GM12878 (cell line): ENCODE data around the gene RGS11. TPM values are rescaled to one million over a fixed set of nuclear protein-coding genes. Genes with fewer than 3 reads are reported as not detected.

Experiments used
- ATAC-seq: fragments of 200-7000 bp; cut with Tn5 transposase; 3 replicates; pipeline ENCODE4 v1.9.1; 2020; ENCODE audit warnings: mild to moderate bottlenecking, moderate library complexity
- BruUV-seq: library from RNA; stranded (reverse); fragments of 400-500 nt; replicated peaks from 2 replicates; lab custom pipeline; 2021; lab: Mats Ljungman, UMichigan
- CTCF ChIA-PET: fragments of 300-600 bp; sonication (Branson Sonifier 250); formaldehyde crosslinking; extraction: SDS; loops from one replicate; lab custom pipeline; 2021; ENCODE audit warnings: inconsistent platforms; lab: Yijun Ruan, JAX
- POLR2A ChIA-PET: fragments of 350-600 bp; formaldehyde crosslinking; extraction: SDS; loops from one replicate; lab custom pipeline; 2021; ENCODE audit warnings: inconsistent platforms; lab: Charles Lee
- RAD21 ChIA-PET: fragments of 300-600 bp; sonication (Branson Sonifier 250); formaldehyde crosslinking; loops from one replicate; lab custom pipeline; 2023; ENCODE audit warnings: antibody characterized with exemption; ENCODE audit not compliant: unreplicated experiment; lab: Charles Lee
- SMC1A ChIA-PET: fragments of 300-600 bp; sonication (Branson Sonifier 250); formaldehyde crosslinking; loops from one replicate; lab custom pipeline; 2023; ENCODE audit not compliant: unreplicated experiment, uncharacterized antibody; lab: Charles Lee
- DNase-seq: peaks from one replicate; pipeline ENCODE4 v3.0.0-alpha.2; 2011; ENCODE audit warnings: low read depth, low spot score
- FAIRE-seq: peaks from 3 replicates; lab custom pipeline; 2011; peaks lifted over from hg19 to GRCh38; lab: Jason Lieb, UNC
- H2AFZ ChIP-seq: 2 replicates; pipeline ENCODE4 v1.6.0; 2011; ENCODE audit warnings: low read depth, low read length, control low read depth; ENCODE audit not compliant: control insufficient read depth
- H3K27ac ChIP-seq: 2 replicates; pipeline ENCODE4 v1.5.1; 2011; ENCODE audit warnings: control low read depth; ENCODE audit not compliant: control insufficient read depth, insufficient read depth
- H3K27me3 ChIP-seq, 2 experiments: replicated peaks in 1 of 2; 2 replicates each; pipeline versions ENCODE4 v1.6.0 to v1.6.1; 2011; ENCODE audit warnings: low read length in 1 of 2; ENCODE audit not compliant: control insufficient read depth in 2 of 2, insufficient read depth in 2 of 2
- H3K36me3 ChIP-seq, 2 experiments: 2 replicates each; pipeline ENCODE4 v1.5.1; 2011; ENCODE audit warnings: low read length in 1 of 2; ENCODE audit not compliant: control insufficient read depth in 2 of 2, insufficient read depth in 2 of 2
- H3K4me1 ChIP-seq: 2 replicates; pipeline ENCODE4 v1.6.1; 2011; ENCODE audit warnings: mild to moderate bottlenecking, low read length, moderate library complexity, mixed read lengths; ENCODE audit not compliant: control insufficient read depth, insufficient read depth
- H3K4me2 ChIP-seq: 2 replicates; pipeline ENCODE4 v1.6.0; 2011; ENCODE audit warnings: control low read depth; ENCODE audit not compliant: control insufficient read depth, insufficient read depth
- H3K4me3 ChIP-seq: fragments of 200-600 bp; sonication (generic); 2 replicates; pipeline ENCODE4 v1.5.1; 2016
- H3K79me2 ChIP-seq: 2 replicates; pipeline ENCODE4 v1.6.0; 2011; ENCODE audit warnings: low read length; ENCODE audit not compliant: control insufficient read depth, insufficient read depth
- H3K9ac ChIP-seq: 2 replicates; pipeline ENCODE4 v1.8.0; 2011; ENCODE audit warnings: low read length, control low read depth, mixed read lengths; ENCODE audit not compliant: control insufficient read depth, insufficient read depth
- H3K9me3 ChIP-seq: replicated peaks from 3 replicates; pipeline ENCODE4 v1.5.1; 2011; ENCODE audit warnings: mild to moderate bottlenecking, low read length; ENCODE audit not compliant: control insufficient read depth, insufficient read depth
- H4K20me1 ChIP-seq: 2 replicates; pipeline ENCODE4 v1.6.0; 2011; ENCODE audit not compliant: control insufficient read depth, insufficient read depth
- JUND ChIP-seq: IDR thresholded peaks from 2 replicates; pipeline ENCODE4 v1.6.1; 2012; ENCODE audit warnings: low read depth, mild to moderate bottlenecking, low read length, improper control_type of control experiment, moderate library complexity
- KDM1A ChIP-seq: fragments of 200-600 bp; sonication (generic); IDR thresholded peaks from 2 replicates; pipeline ENCODE4 v1.6.1; 2016; ENCODE audit warnings: borderline replicate concordance
- MYB ChIP-seq: fragments of 150-350 bp; IDR thresholded peaks from 2 replicates; pipeline ENCODE4 v1.6.1; 2014; ENCODE audit warnings: mild to moderate bottlenecking, low read depth, low read length, borderline replicate concordance
- NR2C1 ChIP-seq: fragments of 450-650 bp; IDR thresholded peaks from 2 replicates; pipeline ENCODE4 v1.6.1; 2017; ENCODE audit warnings: antibody characterized with exemption, mild to moderate bottlenecking, moderate library complexity
- NR2C2 ChIP-seq: IDR thresholded peaks from 2 replicates; pipeline ENCODE4 v1.6.1; 2011; ENCODE audit warnings: borderline replicate concordance, low read depth; ENCODE audit not compliant: control insufficient read depth, insufficient read length
- RUNX3 ChIP-seq: IDR thresholded peaks from 2 replicates; pipeline ENCODE4 v1.6.1; 2012; ENCODE audit warnings: low read length, inconsistent platforms
- STAT3 ChIP-seq: IDR thresholded peaks from 2 replicates; pipeline ENCODE4 v1.6.1; 2011; ENCODE audit warnings: low read depth, low read length, improper control_type of control experiment
- YY1 ChIP-seq: IDR thresholded peaks from 2 replicates; pipeline ENCODE4 v1.6.1; 2011; ENCODE audit warnings: low read depth, mild to moderate bottlenecking, low read length
- WGBS: methylation state at CpG from one replicate; pipeline ENCODE4 v1.1.6; 2016; ENCODE audit warnings: low lambda C conversion rate; ENCODE audit not compliant: insufficient replicate concordance, insufficient coverage; ENCODE audit errors: missing lambda C conversion rate; 5-methylcytosine and 5-hydroxymethylcytosine counted together
- in situ Hi-C: fragments of 300-500 bp; cut with MboI; formaldehyde crosslinking; loops from 9 replicates; pipeline ENCODE4 v1.14.3; 2018; ENCODE audit warnings: mixed read lengths
- intact Hi-C: fragments of 100-400 bp; cut with micrococcal nuclease; formaldehyde crosslinking; loops from one replicate; pipeline ENCODE4 v1.14.2; 2022; ENCODE audit not compliant: unreplicated experiment
- polyA plus RNA-seq, 11 experiments: library from polyadenylated mRNA; depleted of rRNA in 4 of 11; unstranded in 6 of 11; stranded (reverse) in 5 of 11; fragments of >200 nt; fragmentation: Nextera tagmentation in 4 of 11; fragmentation: Illumina TruSeq in 1 of 11; extraction: Ambion mirVana in 4 of 11; extraction: Trizol in 1 of 11; gene quantifications; 1 replicate in 1 of 11; 2 replicates in 10 of 11; pipeline versions ENCODE4 v1.2.1 to v1.2.3, GENCODE V29; 2011 to 2016; ENCODE audit warnings: inconsistent platforms in 2 of 11, missing spikeins in 2 of 11, low read depth in 1 of 11
- total RNA-seq, 4 experiments: library from RNA; depleted of rRNA in 3 of 4; stranded (reverse); fragments of >200 nt in 3 of 4; fragmentation: Illumina TruSeq in 1 of 4; extraction: Trizol in 1 of 4; gene quantifications; 2 replicates each; pipeline versions ENCODE4 v1.2.1 to v1.2.3, GENCODE V29; 2013 to 2021
- TF ChIP-seq, protein P1 (sequence below): IDR thresholded peaks from 2 replicates; pipeline ENCODE4 v1.6.1; 2012; ENCODE audit warnings: improper control_type of control experiment, low read depth, low read length; ENCODE audit not compliant: insufficient replicate concordance
- TF ChIP-seq, protein P2 (sequence below): fragments of 450-650 bp; conservative IDR thresholded peaks from 2 replicates; pipeline ENCODE4 v1.6.1; 2017; ENCODE audit warnings: mild to moderate bottlenecking, moderate library complexity
- TF ChIP-seq, protein P3 (sequence below): fragments of 450-650 bp; IDR thresholded peaks from 2 replicates; pipeline ENCODE4 v1.6.1; 2017; ENCODE audit warnings: mild to moderate bottlenecking, low read depth, inconsistent platforms; ENCODE audit not compliant: poor library complexity, severe bottlenecking

RGS11 gene
- total and polyA plus RNA-seq, 10 of the 15 experiments (the other 5 are each of a cell fraction or from before 2014, with no cell fraction given): 0.04 TPM; not detected in 9

DNA sequence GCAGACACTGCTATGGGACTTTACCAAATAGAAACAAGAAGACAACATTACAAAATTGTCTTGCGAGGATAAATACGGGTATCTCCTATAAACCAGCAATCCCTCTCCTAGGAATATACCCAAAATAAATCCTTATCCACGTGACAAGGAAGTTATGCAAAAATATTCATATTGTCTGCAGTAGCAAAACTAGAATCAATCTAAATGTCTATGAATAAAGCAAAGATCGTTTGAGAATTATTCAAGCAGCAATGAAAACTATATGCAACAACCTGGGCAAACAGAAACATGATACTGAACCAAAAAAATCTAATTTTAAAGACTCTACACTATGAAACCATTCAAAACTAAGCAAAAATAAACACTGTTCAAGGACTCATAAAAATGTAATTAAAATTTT, 55.7 kb downstream of the RGS11 start:
- Histone ChIP-seq H3K79me2 (peaks cover 1% of the 10 kb centered on the region), H2AFZ (no peak overlapping the region), H3K9ac (no peak overlapping the region), H3K27me3 (no peaks in the 10 kb centered on the region), H3K4me3 (no peak overlapping the region), H4K20me1 (no peaks in the 10 kb centered on the region), H3K36me3 (peaks cover 11 to 33% of the 10 kb centered on the region in 2 experiments), H3K4me1 (no peaks in the 10 kb centered on the region), H3K9me3 (no peaks in the 10 kb centered on the region), H3K4me2 (no peak overlapping the region), H3K27ac (no peak overlapping the region)
- no peak for ATAC-seq
- intact Hi-C loops: no loop called here
- in situ Hi-C loops: no loop called here
- RAD21 ChIA-PET: no interaction called here
- WGBS: 71% methylated on average over 4 of the region's 4 CpGs
- peak; percentile 56 for FAIRE-seq
- TF ChIP-seq, protein P1, sequence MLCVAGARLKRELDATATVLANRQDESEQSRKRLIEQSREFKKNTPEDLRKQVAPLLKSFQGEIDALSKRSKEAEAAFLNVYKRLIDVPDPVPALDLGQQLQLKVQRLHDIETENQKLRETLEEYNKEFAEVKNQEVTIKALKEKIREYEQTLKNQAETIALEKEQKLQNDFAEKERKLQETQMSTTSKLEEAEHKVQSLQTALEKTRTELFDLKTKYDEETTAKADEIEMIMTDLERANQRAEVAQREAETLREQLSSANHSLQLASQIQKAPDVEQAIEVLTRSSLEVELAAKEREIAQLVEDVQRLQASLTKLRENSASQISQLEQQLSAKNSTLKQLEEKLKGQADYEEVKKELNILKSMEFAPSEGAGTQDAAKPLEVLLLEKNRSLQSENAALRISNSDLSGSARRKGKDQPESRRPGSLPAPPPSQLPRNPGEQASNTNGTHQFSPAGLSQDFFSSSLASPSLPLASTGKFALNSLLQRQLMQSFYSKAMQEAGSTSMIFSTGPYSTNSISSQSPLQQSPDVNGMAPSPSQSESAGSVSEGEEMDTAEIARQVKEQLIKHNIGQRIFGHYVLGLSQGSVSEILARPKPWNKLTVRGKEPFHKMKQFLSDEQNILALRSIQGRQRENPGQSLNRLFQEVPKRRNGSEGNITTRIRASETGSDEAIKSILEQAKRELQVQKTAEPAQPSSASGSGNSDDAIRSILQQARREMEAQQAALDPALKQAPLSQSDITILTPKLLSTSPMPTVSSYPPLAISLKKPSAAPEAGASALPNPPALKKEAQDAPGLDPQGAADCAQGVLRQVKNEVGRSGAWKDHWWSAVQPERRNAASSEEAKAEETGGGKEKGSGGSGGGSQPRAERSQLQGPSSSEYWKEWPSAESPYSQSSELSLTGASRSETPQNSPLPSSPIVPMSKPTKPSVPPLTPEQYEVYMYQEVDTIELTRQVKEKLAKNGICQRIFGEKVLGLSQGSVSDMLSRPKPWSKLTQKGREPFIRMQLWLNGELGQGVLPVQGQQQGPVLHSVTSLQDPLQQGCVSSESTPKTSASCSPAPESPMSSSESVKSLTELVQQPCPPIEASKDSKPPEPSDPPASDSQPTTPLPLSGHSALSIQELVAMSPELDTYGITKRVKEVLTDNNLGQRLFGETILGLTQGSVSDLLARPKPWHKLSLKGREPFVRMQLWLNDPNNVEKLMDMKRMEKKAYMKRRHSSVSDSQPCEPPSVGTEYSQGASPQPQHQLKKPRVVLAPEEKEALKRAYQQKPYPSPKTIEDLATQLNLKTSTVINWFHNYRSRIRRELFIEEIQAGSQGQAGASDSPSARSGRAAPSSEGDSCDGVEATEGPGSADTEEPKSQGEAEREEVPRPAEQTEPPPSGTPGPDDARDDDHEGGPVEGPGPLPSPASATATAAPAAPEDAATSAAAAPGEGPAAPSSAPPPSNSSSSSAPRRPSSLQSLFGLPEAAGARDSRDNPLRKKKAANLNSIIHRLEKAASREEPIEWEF: no peak
- TF ChIP-seq JUND (no peak), STAT3 (no peak), RUNX3 (no peak), YY1 (no peak), NR2C2 (no peak), KDM1A (no peak), NR2C1 (no peak), MYB (no peak)
- TF ChIP-seq, protein P2, sequence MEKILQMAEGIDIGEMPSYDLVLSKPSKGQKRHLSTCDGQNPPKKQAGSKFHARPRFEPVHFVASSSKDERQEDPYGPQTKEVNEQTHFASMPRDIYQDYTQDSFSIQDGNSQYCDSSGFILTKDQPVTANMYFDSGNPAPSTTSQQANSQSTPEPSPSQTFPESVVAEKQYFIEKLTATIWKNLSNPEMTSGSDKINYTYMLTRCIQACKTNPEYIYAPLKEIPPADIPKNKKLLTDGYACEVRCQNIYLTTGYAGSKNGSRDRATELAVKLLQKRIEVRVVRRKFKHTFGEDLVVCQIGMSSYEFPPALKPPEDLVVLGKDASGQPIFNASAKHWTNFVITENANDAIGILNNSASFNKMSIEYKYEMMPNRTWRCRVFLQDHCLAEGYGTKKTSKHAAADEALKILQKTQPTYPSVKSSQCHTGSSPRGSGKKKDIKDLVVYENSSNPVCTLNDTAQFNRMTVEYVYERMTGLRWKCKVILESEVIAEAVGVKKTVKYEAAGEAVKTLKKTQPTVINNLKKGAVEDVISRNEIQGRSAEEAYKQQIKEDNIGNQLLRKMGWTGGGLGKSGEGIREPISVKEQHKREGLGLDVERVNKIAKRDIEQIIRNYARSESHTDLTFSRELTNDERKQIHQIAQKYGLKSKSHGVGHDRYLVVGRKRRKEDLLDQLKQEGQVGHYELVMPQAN: no peak
- TF ChIP-seq, protein P3, sequence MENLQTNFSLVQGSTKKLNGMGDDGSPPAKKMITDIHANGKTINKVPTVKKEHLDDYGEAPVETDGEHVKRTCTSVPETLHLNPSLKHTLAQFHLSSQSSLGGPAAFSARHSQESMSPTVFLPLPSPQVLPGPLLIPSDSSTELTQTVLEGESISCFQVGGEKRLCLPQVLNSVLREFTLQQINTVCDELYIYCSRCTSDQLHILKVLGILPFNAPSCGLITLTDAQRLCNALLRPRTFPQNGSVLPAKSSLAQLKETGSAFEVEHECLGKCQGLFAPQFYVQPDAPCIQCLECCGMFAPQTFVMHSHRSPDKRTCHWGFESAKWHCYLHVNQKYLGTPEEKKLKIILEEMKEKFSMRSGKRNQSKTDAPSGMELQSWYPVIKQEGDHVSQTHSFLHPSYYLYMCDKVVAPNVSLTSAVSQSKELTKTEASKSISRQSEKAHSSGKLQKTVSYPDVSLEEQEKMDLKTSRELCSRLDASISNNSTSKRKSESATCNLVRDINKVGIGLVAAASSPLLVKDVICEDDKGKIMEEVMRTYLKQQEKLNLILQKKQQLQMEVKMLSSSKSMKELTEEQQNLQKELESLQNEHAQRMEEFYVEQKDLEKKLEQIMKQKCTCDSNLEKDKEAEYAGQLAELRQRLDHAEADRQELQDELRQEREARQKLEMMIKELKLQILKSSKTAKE: no peak
- CTCF ChIA-PET: interaction anchor here (0.6 to 1.1 kb wide), 2 partner anchors 32 to 1394 kb away, joined by 3 read pairs; no protein-coding TSS in a partner anchor
- no peak for DNase-seq
- POLR2A ChIA-PET: no interaction called here
- SMC1A ChIA-PET: no interaction called here
- BruUV-seq: TSS peak; percentile 34
